ENCODE results near the gene MBNL2.

MBNL2 gene

DNA sequence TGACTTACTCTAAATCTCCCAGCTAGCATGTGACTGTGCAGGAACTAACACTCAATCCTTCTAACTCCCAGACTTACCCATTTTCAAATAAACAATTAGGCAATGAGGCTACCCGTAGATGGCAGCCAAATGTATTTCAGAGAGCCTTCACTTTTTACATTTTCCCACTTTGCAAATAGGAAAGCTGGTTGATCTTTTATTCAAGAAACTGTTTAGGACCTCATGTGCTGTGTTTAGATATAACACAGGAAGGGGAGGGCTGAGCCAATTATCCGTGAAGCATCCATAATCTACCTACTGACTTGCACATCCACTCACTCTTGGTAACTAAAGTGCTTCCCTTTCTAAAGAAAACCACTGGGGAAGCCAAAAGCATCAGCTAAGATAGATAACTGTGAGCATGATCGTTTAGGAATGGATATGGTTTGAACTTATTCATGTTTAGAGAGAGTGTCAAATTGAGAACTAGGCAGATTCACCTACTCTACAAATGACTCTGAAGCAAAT, 33.4 kb downstream of the MBNL2 start:
- DNase-seq: no peak

DNA sequence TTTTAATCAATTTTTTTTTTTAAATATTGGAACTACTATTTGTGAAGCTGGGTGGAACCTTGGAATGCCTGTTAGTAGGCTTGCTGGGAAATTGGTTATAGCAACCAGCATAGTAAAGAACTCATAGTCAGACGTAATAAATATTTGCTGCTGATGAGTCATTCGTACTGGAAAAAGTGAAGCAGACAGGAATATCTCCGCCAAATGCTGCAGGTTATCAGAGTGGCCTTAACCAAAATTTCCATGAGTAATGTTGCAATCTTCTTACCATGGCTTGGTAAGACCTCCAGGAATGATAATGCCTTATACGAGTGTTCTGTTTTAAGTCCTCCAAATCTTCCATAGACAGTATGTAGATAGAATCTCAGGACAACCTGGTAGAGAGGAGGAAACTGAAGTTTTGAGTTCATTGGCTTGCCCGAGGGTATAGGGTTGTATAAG, 34.2 kb downstream of the MBNL2 start:
- no peak for DNase-seq

GRCh38 chr13:97257228-97257755, 35.2 kb downstream of the MBNL2 start:
- DNase-seq: no peak

GRCh38 chr13:97257800-97258799, 36.0 kb downstream of the MBNL2 start:
- no peak for DNase-seq

- DNase-seq: no peak
These were observed 36.7 kb downstream of the MBNL2 start for GRCh38 chr13:97258801-97259200.

DNA sequence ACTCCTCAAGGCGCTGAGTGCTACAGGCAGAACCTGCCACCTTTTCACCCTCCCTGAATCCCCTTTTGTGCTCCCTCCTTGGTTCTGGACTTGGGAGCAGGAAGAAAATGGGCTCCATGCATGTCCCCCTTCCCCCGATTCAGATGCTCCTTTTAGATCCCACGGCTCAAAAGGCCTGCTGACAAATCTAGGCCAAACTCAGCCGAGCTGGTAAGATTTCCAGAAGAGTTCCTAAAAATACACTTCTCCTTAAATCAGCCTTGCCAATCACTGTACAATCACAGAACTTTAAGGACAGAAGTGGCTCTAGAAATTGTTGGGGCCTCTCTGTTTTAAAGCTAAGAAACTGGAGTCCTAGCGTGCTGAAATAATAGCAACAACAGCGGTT, 37.3 kb downstream of the MBNL2 start:
- no peak for DNase-seq

GRCh38 chr13:97259798-97260714, 37.9 kb downstream of the MBNL2 start:
- no peak for DNase-seq

DNA sequence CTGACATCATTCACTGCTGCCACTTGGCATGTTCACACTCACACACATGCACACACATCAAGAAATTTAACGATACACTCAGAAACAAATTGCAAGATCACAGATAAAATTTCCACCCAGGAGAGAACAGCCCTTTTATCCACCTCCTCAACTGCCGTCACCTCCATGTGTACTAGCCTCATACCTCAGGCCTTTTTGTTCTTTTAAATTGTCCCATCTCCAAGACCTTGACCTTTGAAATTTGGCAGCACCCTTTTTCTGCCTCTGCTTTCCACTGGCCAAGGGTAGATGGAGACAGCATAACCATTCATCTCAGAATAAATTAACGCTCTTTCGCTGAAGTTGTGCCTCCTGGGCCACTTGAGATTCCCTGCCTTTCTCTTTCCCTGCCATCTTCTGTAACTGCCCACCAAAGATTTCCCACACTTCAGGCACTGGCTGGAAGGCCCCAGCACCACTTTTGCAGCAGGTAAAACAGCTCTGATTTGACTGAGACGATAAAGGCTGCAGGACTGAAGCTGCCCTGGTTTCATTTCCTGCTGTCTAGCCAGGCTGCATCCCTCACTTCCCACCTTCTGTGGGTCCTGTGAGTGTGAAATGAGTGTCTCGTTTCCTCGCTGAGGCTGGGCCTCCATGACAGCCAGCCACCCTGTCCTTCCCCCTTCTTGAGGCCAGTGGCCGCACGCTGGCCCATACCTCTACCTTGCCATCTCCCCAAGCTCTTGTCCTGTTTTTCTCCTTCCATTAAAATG, 39.3 kb downstream of the MBNL2 start:
- DNase-seq: no peak

DNA sequence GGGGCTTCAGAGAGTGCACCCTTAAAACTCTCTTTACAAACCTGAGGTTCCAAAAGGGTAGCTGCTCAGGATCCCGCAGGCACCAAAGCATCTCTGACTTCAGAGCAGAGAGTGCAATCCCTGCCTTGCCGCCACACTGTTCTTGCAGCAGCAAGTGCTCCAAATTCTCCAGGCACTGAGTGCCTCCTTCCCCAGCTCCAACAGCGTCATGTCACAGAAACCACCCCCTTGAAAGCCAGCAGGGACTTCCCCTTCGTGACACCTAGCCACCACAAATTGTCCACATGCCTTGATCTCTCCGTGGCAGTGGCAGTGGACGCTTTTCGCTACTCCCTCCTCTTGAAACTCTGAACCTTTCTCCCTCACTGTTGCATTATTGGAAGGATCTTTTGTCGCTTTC, 39.9 kb downstream of the MBNL2 start:
- no peak for DNase-seq

GRCh38 chr13:97263160-97263559, 41.0 kb downstream of the MBNL2 start:
- no peak for DNase-seq

DNA sequence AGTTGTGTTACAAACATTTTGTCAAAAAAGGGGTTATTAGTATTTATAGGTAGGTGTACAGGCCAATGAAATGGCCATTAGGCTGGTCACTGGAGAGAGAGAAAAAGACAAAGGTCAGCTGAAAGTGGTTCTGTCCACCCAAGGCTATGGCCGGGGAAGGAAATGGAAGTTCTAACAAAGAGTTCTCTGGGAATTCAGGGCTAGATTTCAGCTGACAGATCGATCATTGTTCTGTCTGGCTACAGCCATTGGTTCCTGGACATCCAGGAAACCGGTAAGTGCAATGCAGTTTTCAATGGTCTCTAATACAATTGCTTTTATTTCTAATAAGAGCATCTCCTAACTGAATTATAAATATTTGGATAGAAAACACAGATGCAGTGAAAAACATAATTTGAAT, 42.5 kb downstream of the MBNL2 start:
- no peak for DNase-seq

- no peak for DNase-seq
These were observed 44.2 kb downstream of the MBNL2 start for GRCh38 chr13:97266332-97266731.

- DNase-seq: no peak
These were observed 44.8 kb downstream of the MBNL2 start for GRCh38 chr13:97266772-97267417.

- no peak for DNase-seq
These were observed 45.4 kb downstream of the MBNL2 start for GRCh38 chr13:97267418-97268059.

- DNase-seq: no peak
These were observed 46.6 kb downstream of the MBNL2 start for GRCh38 chr13:97268772-97269171.

DNA sequence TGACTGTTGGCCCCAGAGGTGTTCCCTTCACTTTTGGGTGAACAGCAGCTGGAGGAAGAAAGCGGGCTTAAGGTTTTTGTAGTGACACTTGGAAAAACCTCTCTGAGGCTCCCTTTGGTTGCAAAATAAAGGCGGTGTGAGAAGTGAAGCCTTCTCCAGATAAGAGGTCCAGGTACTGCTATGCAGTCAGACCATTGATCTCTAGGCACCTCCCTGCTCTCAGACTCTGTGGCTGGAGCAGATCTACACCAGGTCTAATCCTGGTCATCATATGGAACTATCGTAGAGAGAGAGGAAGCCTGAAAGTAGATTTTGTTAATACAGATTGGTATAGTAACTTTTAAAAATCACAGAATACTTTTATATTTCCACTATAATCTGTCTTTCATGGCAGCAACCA, 47.5 kb downstream of the MBNL2 start:
- no peak for DNase-seq

GRCh38 chr13:97272526-97272925, 50.4 kb downstream of the MBNL2 start:
- no peak for DNase-seq

DNA sequence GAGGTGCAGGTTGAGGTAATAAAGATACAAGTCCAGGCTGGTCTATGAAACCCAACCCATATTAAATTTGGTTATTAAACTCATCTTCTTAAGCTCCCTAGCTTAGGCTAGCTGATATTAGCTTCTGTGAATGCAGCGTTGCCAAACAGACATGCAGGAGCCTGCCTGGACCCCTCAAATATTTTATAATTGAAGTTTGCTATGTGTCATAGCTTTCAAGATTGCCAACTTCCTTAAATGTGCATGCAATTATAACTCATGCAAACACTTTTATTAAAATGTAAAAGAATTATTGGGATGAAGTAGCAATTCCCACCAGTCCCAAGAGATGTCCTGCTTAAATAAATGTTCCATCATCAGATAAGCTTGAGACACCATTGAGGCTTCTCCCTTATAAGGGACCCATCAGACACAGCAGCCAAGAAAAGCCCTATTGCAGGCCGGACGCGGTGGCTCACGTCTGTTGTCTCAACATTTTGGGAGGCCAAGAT, 51.3 kb downstream of the MBNL2 start:
- no peak for DNase-seq

GRCh38 chr13:97274829-97275649, 52.9 kb downstream of the MBNL2 start:
- no peak for DNase-seq

Measured in activated T-cell treated with anti-CD3 and anti-CD28 coated beads for 4 hours (primary cell).